Neural crest cell (in vitro differentiated cells): ENCODE measurements around the gene TLE3. TPM values are rescaled to one million over a fixed set of nuclear protein-coding genes. Genes with fewer than 3 reads are reported as not detected.
A peak's percentile ranks its signal among the peaks of the same experiment; 100 is the strongest.

Source experiments
- DNase-seq: peaks from one replicate; pipeline ENCODE4 v3.0.0; 2021; ENCODE audit warnings: low read depth, mixed read lengths, low spot score
- H3K27ac Mint-ChIP-seq: one replicate; pipeline ENCODE4 v1.8.0; 2021; ENCODE audit warnings: mild to moderate bottlenecking, mixed read lengths; ENCODE audit not compliant: unreplicated experiment
- H3K27me3 Mint-ChIP-seq: 2 replicates; pipeline ENCODE4 v1.8.0; 2021; ENCODE audit warnings: low read depth, mild to moderate bottlenecking, mixed read lengths
- H3K36me3 Mint-ChIP-seq: 2 replicates; pipeline ENCODE4 v1.8.0; 2021; ENCODE audit warnings: low read depth, mild to moderate bottlenecking, mixed read lengths
- H3K4me1 Mint-ChIP-seq: 2 replicates; pipeline ENCODE4 v1.8.0; 2021; ENCODE audit warnings: mixed read lengths
- H3K4me3 Mint-ChIP-seq: one replicate; pipeline ENCODE4 v1.8.0; 2021; ENCODE audit warnings: mild to moderate bottlenecking, mixed read lengths
- H3K9me3 Mint-ChIP-seq: 2 replicates; pipeline ENCODE4 v1.8.0; 2021; ENCODE audit warnings: mixed read lengths
- long read RNA-seq: library from polyadenylated mRNA; unstranded; transcript quantifications from one replicate; pipeline ENCODE4 v2.0.0, GENCODE V29; 2020
- total RNA-seq: library from RNA; stranded (reverse); gene quantifications from 2 replicates; pipeline ENCODE4 v1.2.1, GENCODE V29; 2021
- TF ChIP-seq, protein P1 (sequence below): fragments of 200-600 bp; sonication (generic); conservative IDR thresholded peaks from 2 replicates; pipeline ENCODE4 v1.5.0; 2021; ENCODE audit warnings: antibody characterized with exemption, mild to moderate bottlenecking

The TLE3 gene
- 81.3 and 89.9 TPM in 2 replicates for total RNA-seq
- long read RNA-seq, partial matches to known transcripts: 0 of 2 reads
- long read RNA-seq, other reads (novel, unspliced or antisense): 2 of 2 reads

DNA sequence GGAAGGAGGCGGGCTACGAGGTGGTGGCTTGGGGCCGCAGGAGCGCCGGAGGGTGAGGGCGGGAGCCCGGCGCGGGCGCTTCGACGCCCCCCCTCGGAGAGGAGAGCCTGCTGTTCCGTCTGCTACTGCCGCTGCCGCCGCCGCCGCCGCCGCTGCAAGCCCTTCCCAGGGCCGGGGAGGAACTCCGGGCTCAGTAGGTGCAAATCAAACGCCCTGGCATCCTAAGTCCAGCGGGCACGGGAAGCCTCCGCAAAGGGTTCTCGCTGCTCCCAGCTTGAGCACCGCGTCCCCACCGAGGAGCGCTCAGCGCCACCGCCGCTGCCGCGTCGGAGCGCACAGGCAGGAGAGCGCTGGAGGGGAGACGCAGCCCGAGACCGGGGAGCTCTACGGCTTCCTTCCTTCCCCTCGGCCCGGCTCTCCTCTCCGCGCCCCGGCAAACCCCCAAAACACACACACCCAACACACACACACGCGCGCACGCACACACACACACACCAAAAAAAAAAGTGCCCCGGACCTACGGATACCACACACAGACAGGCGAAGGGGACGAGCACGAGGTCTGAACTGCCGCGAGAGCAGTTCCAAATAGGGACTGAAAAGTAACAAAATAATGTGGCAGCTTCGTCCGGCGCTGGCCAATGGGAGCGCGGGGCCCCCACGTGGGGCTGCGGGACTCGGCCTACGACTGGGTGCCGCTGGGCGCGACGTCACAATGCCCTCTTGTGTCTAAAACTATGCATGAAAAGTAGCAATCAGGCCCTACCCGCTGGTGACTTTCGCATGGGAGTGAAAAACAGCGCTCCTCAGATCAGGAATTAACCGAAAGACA, at the start of gene TLE3:
Gene TLE3 (minus strand): TSS at position 597 of the 832 bp plus-strand sequence. CDS start 1,119 bp downstream, outside the sequence.
- TF ChIP-seq, protein P1, sequence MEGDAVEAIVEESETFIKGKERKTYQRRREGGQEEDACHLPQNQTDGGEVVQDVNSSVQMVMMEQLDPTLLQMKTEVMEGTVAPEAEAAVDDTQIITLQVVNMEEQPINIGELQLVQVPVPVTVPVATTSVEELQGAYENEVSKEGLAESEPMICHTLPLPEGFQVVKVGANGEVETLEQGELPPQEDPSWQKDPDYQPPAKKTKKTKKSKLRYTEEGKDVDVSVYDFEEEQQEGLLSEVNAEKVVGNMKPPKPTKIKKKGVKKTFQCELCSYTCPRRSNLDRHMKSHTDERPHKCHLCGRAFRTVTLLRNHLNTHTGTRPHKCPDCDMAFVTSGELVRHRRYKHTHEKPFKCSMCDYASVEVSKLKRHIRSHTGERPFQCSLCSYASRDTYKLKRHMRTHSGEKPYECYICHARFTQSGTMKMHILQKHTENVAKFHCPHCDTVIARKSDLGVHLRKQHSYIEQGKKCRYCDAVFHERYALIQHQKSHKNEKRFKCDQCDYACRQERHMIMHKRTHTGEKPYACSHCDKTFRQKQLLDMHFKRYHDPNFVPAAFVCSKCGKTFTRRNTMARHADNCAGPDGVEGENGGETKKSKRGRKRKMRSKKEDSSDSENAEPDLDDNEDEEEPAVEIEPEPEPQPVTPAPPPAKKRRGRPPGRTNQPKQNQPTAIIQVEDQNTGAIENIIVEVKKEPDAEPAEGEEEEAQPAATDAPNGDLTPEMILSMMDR: peak; percentile 57
- peak within 1 kb of the TSS; percentile 100 for H3K4me3 Mint-ChIP-seq
- no peaks in the 10 kb centered on the region for H3K9me3 Mint-ChIP-seq
- H3K27ac Mint-ChIP-seq: peak within 1 kb of the TSS; percentile 99
- peaks cover 2% of the 10 kb centered on the region for H3K36me3 Mint-ChIP-seq
- H3K4me1 Mint-ChIP-seq: peaks cover 68% of the 10 kb centered on the region
- DNase-seq: peak; percentile 96
- H3K27me3 Mint-ChIP-seq: peaks cover 50% of the 10 kb centered on the region

DNA sequence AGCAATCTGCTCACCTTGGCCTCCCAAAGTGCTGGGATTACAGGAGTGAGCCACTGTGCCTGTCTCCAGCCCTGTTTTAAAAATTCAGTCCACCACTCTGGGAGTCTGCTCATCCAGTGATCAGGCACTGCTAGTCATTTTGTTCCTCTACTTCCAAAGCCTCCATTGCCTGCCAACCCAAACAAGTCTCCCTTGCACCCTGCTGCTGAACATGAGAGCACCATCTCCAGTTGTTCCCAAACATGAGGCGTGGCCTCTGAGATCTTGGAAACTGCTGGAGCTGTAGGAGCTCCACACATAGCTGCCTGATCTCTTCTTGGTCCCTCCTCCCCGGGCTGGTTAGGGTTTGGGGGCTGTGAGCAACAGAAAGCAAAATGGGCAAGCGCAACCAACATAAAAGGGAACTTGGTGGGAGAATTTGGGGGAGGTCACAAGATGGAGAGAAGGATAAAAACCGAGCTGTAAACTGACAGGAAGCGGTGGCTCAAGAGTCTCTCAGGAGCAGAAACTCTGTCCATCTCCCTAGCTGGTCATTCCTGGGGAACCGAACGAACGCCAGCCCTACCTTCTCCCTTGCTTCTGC, 49.6 kb upstream of the TLE3 start:
- H3K36me3 Mint-ChIP-seq: no peaks in the 10 kb centered on the region
- no peak overlapping the region for H3K4me3 Mint-ChIP-seq
- H3K4me1 Mint-ChIP-seq: peaks cover 46% of the 10 kb centered on the region
- H3K27me3 Mint-ChIP-seq: peaks cover 15% of the 10 kb centered on the region
- no peak overlapping the region for H3K27ac Mint-ChIP-seq
- DNase-seq: no peak
- no peaks in the 10 kb centered on the region for H3K9me3 Mint-ChIP-seq
- TF ChIP-seq, protein P1: no peak

DNA sequence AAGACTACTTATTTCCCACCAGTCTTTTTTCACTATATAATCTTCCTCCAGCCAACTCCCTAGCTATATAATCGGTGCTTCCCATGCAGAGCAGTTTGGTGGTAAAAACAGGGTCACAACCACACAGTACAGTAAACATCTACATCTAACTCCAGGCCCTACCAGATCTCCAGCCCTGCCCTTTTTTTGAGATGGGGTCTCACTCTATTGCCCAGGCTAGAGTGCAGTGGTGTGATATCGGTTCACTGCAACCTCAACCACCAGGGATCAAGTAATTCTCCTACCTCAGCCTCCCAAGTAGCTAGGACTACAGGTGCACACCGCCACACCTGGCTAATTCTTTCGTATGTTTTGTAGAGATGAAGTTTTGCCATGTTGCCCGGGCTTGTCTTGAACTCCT, 49.1 kb upstream of the TLE3 start:
- Mint-ChIP-seq H3K27ac (no peak overlapping the region), H3K4me3 (no peak overlapping the region), H3K9me3 (no peaks in the 10 kb centered on the region), H3K36me3 (no peaks in the 10 kb centered on the region), H3K4me1 (peaks cover 42% of the 10 kb centered on the region), H3K27me3 (peaks cover 18% of the 10 kb centered on the region)
- DNase-seq: no peak
- TF ChIP-seq, protein P1: no peak

DNA sequence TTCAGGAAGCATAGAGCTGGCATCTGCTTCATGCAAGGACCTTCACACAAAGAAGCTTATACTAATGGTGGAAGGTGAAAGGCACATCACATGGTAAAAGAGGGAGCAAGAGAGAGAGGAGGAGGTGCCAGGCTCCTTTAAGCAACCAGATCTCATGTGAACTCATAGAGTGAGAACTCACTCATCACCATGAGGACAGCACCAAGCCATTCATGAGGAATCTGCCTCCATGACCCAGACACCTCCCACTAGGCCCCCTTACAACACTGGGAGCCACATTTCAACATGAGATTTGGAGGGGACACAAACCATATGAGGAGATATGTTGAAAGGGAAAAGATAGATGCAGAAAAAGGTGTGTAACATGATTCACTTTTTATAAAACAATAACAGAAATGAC, 48.4 kb upstream of the TLE3 start:
- H3K36me3 Mint-ChIP-seq: no peaks in the 10 kb centered on the region
- no peaks in the 10 kb centered on the region for H3K9me3 Mint-ChIP-seq
- H3K27me3 Mint-ChIP-seq: peaks cover 14% of the 10 kb centered on the region
- DNase-seq: no peak
- TF ChIP-seq, protein P1: no peak
- no peak overlapping the region for H3K4me3 Mint-ChIP-seq
- peaks cover 36% of the 10 kb centered on the region for H3K4me1 Mint-ChIP-seq
- H3K27ac Mint-ChIP-seq: no peak overlapping the region

- DNase-seq: no peak
- H3K27me3 Mint-ChIP-seq: peaks cover 17% of the 10 kb centered on the region
- peaks cover 36% of the 10 kb centered on the region for H3K4me1 Mint-ChIP-seq
- TF ChIP-seq, protein P1: no peak
- no peaks in the 10 kb centered on the region for H3K36me3 Mint-ChIP-seq
- H3K27ac Mint-ChIP-seq: no peak overlapping the region
- H3K9me3 Mint-ChIP-seq: no peaks in the 10 kb centered on the region
- no peak overlapping the region for H3K4me3 Mint-ChIP-seq
These were observed 47.5 kb upstream of the TLE3 start for GRCh38 chr15:70145261-70145660.
